SK-N-SH (cell line): ENCODE measurements around the gene GPR148. TPM values are rescaled to one million over a fixed set of nuclear protein-coding genes. Genes with fewer than 3 reads are reported as not detected.
"Not testable (repeated sequence)": the region's sequence is repeated elsewhere in the genome, so short reads cannot be mapped to it uniquely, and the experiment has no call there.

Experiments used
- CTCF ChIA-PET: fragments of 300-600, 350-600 bp; formaldehyde crosslinking; extraction: SDS; loops from one replicate; lab custom pipeline; 2021; lab: Yijun Ruan, JAX
- POLR2A ChIA-PET: fragments of 350-600 bp; sonication (Branson Sonifier 250); formaldehyde crosslinking; extraction: SDS; loops from one replicate; lab custom pipeline; 2020; ENCODE audit warnings: antibody characterized with exemption, inconsistent platforms; lab: Yijun Ruan, JAX
- DNase-seq: peaks from one replicate; pipeline ENCODE4 v3.0.0; 2012
- H2AFZ ChIP-seq: fragments of 200-600 bp; sonication (generic); 2 replicates; pipeline ENCODE4 v1.8.1; 2016; ENCODE audit warnings: antibody characterized with exemption, mild to moderate bottlenecking, low read depth
- H3F3A ChIP-seq: fragments of 200-600 bp; sonication (generic); replicated peaks from 2 replicates; pipeline ENCODE3; 2016; ENCODE audit warnings: antibody characterized with exemption, mild to moderate bottlenecking; ENCODE audit not compliant: insufficient read depth
- H3K27ac ChIP-seq, 2 experiments: fragments of 200-500 bp in 1 of 2; fragments of 200-600 bp in 1 of 2; sonication (Bioruptor generic) in 1 of 2; sonication (generic), shearing (Covaris generic) in 1 of 2; 2 replicates each; pipeline versions ENCODE4 v1.5.1 to v1.6.1; 2014 to 2016; ENCODE audit warnings: low read depth in 2 of 2, inconsistent platforms in 1 of 2, low read length in 1 of 2, mild to moderate bottlenecking in 1 of 2, mixed read lengths in 1 of 2
- H3K27me3 ChIP-seq: fragments of 200-600 bp; sonication (generic), shearing (Covaris generic); 2 replicates; pipeline ENCODE4 v1.6.1; 2016; ENCODE audit warnings: mixed run types; ENCODE audit not compliant: insufficient read depth
- H3K36me3 ChIP-seq, 2 experiments: fragments of 200-500 bp in 1 of 2; fragments of 200-600 bp in 1 of 2; sonication (Bioruptor generic) in 1 of 2; sonication (generic) in 1 of 2; replicated peaks in 1 of 2; 2 replicates each; pipeline versions ENCODE3 to v1.5.1; 2014 to 2016; ENCODE audit warnings: low read length in 1 of 2, mild to moderate bottlenecking in 1 of 2; ENCODE audit not compliant: insufficient read depth in 2 of 2, control insufficient read depth in 1 of 2
- H3K4me1 ChIP-seq, 2 experiments: fragments of 200-500 bp in 1 of 2; fragments of 200-600 bp in 1 of 2; sonication (Bioruptor generic) in 1 of 2; sonication (generic), shearing (Covaris generic) in 1 of 2; 2 replicates each; pipeline versions ENCODE4 v1.5.1 to v1.6.1; 2014 to 2016; ENCODE audit warnings: low read depth in 1 of 2, low read length in 1 of 2, mixed run types in 1 of 2; ENCODE audit not compliant: insufficient read depth in 2 of 2, control insufficient read depth in 1 of 2
- H3K4me2 ChIP-seq: fragments of 200-600 bp; sonication (generic), shearing (Covaris generic); 2 replicates; pipeline ENCODE4 v1.6.1; 2017; ENCODE audit warnings: mixed run types
- H3K4me3 ChIP-seq, 2 experiments: fragments of 200-500 bp in 1 of 2; fragments of 200-600 bp in 1 of 2; sonication (Bioruptor generic) in 1 of 2; sonication (generic), shearing (Covaris generic) in 1 of 2; 2 replicates each; pipeline versions ENCODE4 v1.5.1 to v1.8.1; 2014 to 2016; ENCODE audit warnings: low read depth in 2 of 2, inconsistent platforms in 1 of 2, low read length in 1 of 2, mild to moderate bottlenecking in 1 of 2, mixed read lengths in 1 of 2, moderate library complexity in 1 of 2
- H3K79me2 ChIP-seq: fragments of 200-600 bp; sonication (generic); 2 replicates; pipeline ENCODE4 v1.8.1; 2017; ENCODE audit warnings: mild to moderate bottlenecking; ENCODE audit not compliant: insufficient read depth
- H3K9ac ChIP-seq: fragments of 200-600 bp; sonication (generic); 2 replicates; pipeline ENCODE4 v1.6.1; 2017; ENCODE audit warnings: mixed run types
- H3K9me2 ChIP-seq: fragments of 200-600 bp; sonication (generic); 2 replicates; pipeline ENCODE4 v1.6.1; 2017; ENCODE audit warnings: mixed run types
- H3K9me3 ChIP-seq: fragments of 200-600 bp; sonication (generic); 2 replicates; pipeline ENCODE4 v1.6.1; 2017; ENCODE audit warnings: mixed run types, mild to moderate bottlenecking, moderate library complexity
- H4K20me1 ChIP-seq: fragments of 200-600 bp; sonication (generic); 2 replicates; pipeline ENCODE4 v1.6.1; 2017; ENCODE audit warnings: mild to moderate bottlenecking, mixed run types; ENCODE audit not compliant: insufficient read depth
- CHD2 ChIP-seq: fragments of 150-350 bp; IDR thresholded peaks from 2 replicates; pipeline ENCODE4 v1.6.1; 2018; ENCODE audit warnings: low read length; ENCODE audit not compliant: partially characterized antibody
- ELF1 ChIP-seq: IDR thresholded peaks from 2 replicates; pipeline ENCODE4 v1.4.0; 2012
- EP300 ChIP-seq, 2 experiments: IDR thresholded peaks; 2 replicates each; pipeline versions ENCODE4 v1.4.0 to v1.6.1; 2012; ENCODE audit warnings: borderline replicate concordance in 1 of 2, low read depth in 1 of 2, low read length in 1 of 2
- FOXJ3 ChIP-seq: sonication (generic); formaldehyde crosslinking; IDR thresholded peaks from 2 replicates; pipeline ENCODE4 v1.5.1; 2020; ENCODE audit warnings: mild to moderate bottlenecking, missing genetic modification reagents
- GABPA ChIP-seq: IDR thresholded peaks from 2 replicates; pipeline ENCODE4 v1.4.0; 2012; ENCODE audit warnings: low read depth, mild to moderate bottlenecking
- JUND ChIP-seq: IDR thresholded peaks from 2 replicates; pipeline ENCODE4 v1.4.0; 2012
- MEF2A ChIP-seq: IDR thresholded peaks from 2 replicates; pipeline ENCODE4 v1.4.0; 2012; ENCODE audit warnings: low read depth, borderline replicate concordance
- MXI1 ChIP-seq: IDR thresholded peaks from 2 replicates; pipeline ENCODE4 v1.6.1; 2012; ENCODE audit warnings: mild to moderate bottlenecking, low read depth, low read length, improper control_type of control experiment
- NFIC ChIP-seq: IDR thresholded peaks from 2 replicates; pipeline ENCODE4 v1.4.0; 2012; ENCODE audit warnings: borderline replicate concordance
- RFX5 ChIP-seq: IDR thresholded peaks from 2 replicates; pipeline ENCODE4 v1.6.1; 2012; ENCODE audit warnings: mild to moderate bottlenecking, improper control_type of control experiment, low read length
- TCF12 ChIP-seq: IDR thresholded peaks from 2 replicates; pipeline ENCODE4 v1.4.0; 2012
- TEAD4 ChIP-seq: IDR thresholded peaks from 2 replicates; pipeline ENCODE4 v1.4.0; 2012; ENCODE audit warnings: mild to moderate bottlenecking, borderline replicate concordance; ENCODE audit not compliant: insufficient read depth
- WGBS: methylation state at CpG from one replicate; pipeline ENCODE4 v1.1.6; 2017; ENCODE audit warnings: low lambda C conversion rate; 5-methylcytosine and 5-hydroxymethylcytosine counted together
- polyA plus RNA-seq, 3 experiments: library from polyadenylated mRNA; depleted of rRNA; stranded (reverse); fragments of >200 nt; gene quantifications; 2 replicates each; pipeline ENCODE4 v1.2.3, GENCODE V29; 2012
- TF ChIP-seq, protein P1 (sequence below): IDR thresholded peaks from 2 replicates; pipeline ENCODE4 v1.6.1; 2012; ENCODE audit warnings: mild to moderate bottlenecking, low read depth, low read length, moderate library complexity
- TF ChIP-seq, protein P2 (sequence below): fragments of 150-350 bp; IDR thresholded peaks from 2 replicates; pipeline ENCODE4 v1.6.1; 2016; ENCODE audit warnings: mild to moderate bottlenecking, low read depth, low read length
- TF ChIP-seq, protein P3 (sequence below): fragments of 150-350 bp; IDR thresholded peaks from 2 replicates; pipeline ENCODE4 v1.6.1; 2017; ENCODE audit warnings: antibody characterized with exemption, low read length, low read depth, borderline replicate concordance
- TF ChIP-seq, protein P4 (sequence below): IDR thresholded peaks from 2 replicates; pipeline ENCODE4; 2012

The GPR148 gene
- polyA plus RNA-seq, 1 of the 3 experiments (the other 2 are of a cell fraction), result not detected

DNA sequence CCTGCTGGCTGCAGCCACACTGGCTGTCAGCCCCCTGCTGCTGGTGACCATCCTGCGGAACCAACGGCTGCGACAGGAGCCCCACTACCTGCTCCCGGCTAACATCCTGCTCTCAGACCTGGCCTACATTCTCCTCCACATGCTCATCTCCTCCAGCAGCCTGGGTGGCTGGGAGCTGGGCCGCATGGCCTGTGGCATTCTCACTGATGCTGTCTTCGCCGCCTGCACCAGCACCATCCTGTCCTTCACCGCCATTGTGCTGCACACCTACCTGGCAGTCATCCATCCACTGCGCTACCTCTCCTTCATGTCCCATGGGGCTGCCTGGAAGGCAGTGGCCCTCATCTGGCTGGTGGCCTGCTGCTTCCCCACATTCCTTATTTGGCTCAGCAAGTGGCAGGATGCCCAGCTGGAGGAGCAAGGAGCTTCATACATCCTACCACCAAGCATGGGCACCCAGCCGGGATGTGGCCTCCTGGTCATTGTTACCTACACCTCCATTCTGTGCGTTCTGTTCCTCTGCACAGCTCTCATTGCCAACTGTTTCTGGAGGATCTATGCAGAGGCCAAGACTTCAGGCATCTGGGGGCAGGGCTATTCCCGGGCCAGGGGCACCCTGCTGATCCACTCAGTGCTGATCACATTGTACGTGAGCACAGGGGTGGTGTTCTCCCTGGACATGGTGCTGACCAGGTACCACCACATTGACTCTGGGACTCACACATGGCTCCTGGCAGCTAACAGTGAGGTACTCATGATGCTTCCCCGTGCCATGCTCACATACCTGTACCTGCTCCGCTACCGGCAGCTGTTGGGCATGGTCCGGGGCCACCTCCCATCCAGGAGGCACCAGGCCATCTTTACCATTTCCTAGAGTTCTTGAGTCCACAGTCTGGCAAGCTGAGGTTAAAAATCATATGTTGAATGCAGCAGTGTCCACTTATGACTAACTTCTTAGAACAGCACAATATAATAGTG, 741 bp downstream of the GPR148 start:
- Histone ChIP-seq H3K4me1 (peaks cover 0 to 25% of the 10 kb centered on the region in 2 experiments; a peak in 2 of 4 replicates), H3K9ac (no peak overlapping the region), H3K9me3 (no peaks in the 10 kb centered on the region), H3K4me3 (no peak overlapping the region), H3K9me2 (no peaks in the 10 kb centered on the region), H2AFZ (no peak overlapping the region), H3K36me3 (no peaks in the 10 kb centered on the region), H4K20me1 (no peaks in the 10 kb centered on the region), H3F3A (no peaks in the 10 kb centered on the region), H3K27ac (no peak overlapping the region), H3K4me2 (no peak overlapping the region), H3K27me3 (no peaks in the 10 kb centered on the region), H3K79me2 (no peaks in the 10 kb centered on the region)
- CTCF ChIA-PET, result no interaction called here
- POLR2A ChIA-PET, result interaction anchor here (3.1 kb wide), 1 partner anchor 14 kb away, joined by 20 read pairs; no protein-coding TSS in a partner anchor
- no peak for DNase-seq
- TF ChIP-seq MXI1, result no peak
- TF ChIP-seq, protein P1, sequence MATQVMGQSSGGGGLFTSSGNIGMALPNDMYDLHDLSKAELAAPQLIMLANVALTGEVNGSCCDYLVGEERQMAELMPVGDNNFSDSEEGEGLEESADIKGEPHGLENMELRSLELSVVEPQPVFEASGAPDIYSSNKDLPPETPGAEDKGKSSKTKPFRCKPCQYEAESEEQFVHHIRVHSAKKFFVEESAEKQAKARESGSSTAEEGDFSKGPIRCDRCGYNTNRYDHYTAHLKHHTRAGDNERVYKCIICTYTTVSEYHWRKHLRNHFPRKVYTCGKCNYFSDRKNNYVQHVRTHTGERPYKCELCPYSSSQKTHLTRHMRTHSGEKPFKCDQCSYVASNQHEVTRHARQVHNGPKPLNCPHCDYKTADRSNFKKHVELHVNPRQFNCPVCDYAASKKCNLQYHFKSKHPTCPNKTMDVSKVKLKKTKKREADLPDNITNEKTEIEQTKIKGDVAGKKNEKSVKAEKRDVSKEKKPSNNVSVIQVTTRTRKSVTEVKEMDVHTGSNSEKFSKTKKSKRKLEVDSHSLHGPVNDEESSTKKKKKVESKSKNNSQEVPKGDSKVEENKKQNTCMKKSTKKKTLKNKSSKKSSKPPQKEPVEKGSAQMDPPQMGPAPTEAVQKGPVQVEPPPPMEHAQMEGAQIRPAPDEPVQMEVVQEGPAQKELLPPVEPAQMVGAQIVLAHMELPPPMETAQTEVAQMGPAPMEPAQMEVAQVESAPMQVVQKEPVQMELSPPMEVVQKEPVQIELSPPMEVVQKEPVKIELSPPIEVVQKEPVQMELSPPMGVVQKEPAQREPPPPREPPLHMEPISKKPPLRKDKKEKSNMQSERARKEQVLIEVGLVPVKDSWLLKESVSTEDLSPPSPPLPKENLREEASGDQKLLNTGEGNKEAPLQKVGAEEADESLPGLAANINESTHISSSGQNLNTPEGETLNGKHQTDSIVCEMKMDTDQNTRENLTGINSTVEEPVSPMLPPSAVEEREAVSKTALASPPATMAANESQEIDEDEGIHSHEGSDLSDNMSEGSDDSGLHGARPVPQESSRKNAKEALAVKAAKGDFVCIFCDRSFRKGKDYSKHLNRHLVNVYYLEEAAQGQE, result no peak
- TF ChIP-seq TCF12, result no peak
- TF ChIP-seq RFX5, result no peak
- TF ChIP-seq, protein P2, sequence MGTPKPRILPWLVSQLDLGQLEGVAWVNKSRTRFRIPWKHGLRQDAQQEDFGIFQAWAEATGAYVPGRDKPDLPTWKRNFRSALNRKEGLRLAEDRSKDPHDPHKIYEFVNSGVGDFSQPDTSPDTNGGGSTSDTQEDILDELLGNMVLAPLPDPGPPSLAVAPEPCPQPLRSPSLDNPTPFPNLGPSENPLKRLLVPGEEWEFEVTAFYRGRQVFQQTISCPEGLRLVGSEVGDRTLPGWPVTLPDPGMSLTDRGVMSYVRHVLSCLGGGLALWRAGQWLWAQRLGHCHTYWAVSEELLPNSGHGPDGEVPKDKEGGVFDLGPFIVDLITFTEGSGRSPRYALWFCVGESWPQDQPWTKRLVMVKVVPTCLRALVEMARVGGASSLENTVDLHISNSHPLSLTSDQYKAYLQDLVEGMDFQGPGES, result no peak
- TF ChIP-seq CHD2, result no peak
- TF ChIP-seq, protein P3, sequence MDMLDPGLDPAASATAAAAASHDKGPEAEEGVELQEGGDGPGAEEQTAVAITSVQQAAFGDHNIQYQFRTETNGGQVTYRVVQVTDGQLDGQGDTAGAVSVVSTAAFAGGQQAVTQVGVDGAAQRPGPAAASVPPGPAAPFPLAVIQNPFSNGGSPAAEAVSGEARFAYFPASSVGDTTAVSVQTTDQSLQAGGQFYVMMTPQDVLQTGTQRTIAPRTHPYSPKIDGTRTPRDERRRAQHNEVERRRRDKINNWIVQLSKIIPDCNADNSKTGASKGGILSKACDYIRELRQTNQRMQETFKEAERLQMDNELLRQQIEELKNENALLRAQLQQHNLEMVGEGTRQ, result no peak
- no peak for TF ChIP-seq GABPA
- TF ChIP-seq, protein P4, sequence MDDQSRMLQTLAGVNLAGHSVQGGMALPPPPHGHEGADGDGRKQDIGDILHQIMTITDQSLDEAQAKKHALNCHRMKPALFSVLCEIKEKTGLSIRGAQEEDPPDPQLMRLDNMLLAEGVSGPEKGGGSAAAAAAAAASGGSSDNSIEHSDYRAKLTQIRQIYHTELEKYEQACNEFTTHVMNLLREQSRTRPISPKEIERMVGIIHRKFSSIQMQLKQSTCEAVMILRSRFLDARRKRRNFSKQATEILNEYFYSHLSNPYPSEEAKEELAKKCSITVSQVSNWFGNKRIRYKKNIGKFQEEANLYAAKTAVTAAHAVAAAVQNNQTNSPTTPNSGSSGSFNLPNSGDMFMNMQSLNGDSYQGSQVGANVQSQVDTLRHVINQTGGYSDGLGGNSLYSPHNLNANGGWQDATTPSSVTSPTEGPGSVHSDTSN, result no peak
- no peak for TF ChIP-seq MEF2A
- TF ChIP-seq EP300 (IDR thresholded peaks at IDR 0.05; ENCODE audit: borderline replicate concordance in 1 of 2, low read depth in 1 of 2, low read length in 1 of 2), result no peak
- no peak for TF ChIP-seq JUND
- TF ChIP-seq TEAD4, result no peak
- TF ChIP-seq FOXJ3, result no peak
- no peak for TF ChIP-seq NFIC
- TF ChIP-seq ELF1, result no peak
- 92% methylated on average over 14 of the region's 17 CpGs for WGBS

DNA sequence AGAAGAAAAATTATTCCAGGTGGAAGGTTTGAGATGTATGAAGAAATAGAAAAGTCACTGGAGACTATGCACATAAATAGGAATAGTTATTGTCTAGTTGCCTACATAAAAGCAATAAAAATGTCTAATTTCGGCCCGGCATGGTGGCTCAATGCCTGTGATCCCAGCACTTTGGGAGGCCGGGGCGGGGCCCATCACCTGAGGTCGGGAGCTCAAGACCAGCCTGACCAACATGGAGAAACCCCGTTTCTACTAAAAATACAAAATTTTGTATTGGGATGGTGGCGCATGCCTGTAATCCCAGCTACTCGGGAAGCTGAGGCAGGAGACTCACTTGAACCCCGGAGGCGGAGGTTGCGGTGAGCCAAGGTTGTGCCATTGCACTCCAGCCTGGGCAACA, 3.4 kb downstream of the GPR148 start:
- WGBS, result 64% methylated on average over 11 of the region's 11 CpGs
- H4K20me1 ChIP-seq, H3K27me3 ChIP-seq, DNase-seq, H3K4me2 ChIP-seq, H3K79me2 ChIP-seq, H3K27ac ChIP-seq, H3K36me3 ChIP-seq, H3K4me3 ChIP-seq, H3K9me3 ChIP-seq, H3K9ac ChIP-seq, POLR2A ChIA-PET, H2AFZ ChIP-seq, H3K9me2 ChIP-seq, H3F3A ChIP-seq: not testable (repeated sequence)
- H3K4me1 ChIP-seq, result peaks cover 0 to 16% of the 10 kb centered on the region in 2 experiments; a peak in 1 of 4 replicates
- CTCF ChIA-PET, result interaction anchor here (0.9 kb wide), 1 partner anchor 65 kb away, joined by 3 read pairs; no protein-coding TSS in a partner anchor
